NCI-H2107 treated with DMSO at 0.1 percent for 48 hours (cell line): ENCODE measurements around the gene AMY1C.
"Not testable (repeated sequence)": the region's sequence is repeated elsewhere in the genome, so short reads cannot be mapped to it uniquely, and the experiment has no call there.

Source experiments
- DNase-seq: peaks from one replicate; lab custom pipeline; 2025; ENCODE audit not compliant: unreplicated experiment; lab: John Stamatoyannopoulos, UW

The AMY1C gene

DNA sequence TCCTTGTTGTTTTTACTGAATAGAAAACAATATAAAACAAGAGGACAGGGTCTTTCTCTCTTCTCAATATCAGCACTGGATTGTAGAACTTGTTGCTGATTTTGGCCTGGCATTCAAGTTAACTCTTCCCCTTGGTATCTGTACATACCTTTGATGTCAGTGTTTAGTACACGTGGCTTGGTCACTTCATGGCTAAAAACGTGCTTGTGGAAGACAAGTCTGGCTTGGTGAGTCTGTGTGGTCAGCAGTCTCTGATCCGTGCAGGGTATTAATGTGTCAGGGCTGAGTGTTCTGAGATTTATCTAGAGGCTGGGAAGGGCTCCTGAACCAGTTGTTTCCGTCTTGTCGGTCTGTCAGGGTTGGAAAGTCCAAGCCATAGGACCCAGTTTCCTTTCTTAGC, at the start of gene AMY1C:
AMY1C (plus strand) TSS at position 301 of the 400 bp plus-strand sequence. CDS start 572 bp downstream, outside the sequence.
- not testable (repeated sequence) for DNase-seq

DNA sequence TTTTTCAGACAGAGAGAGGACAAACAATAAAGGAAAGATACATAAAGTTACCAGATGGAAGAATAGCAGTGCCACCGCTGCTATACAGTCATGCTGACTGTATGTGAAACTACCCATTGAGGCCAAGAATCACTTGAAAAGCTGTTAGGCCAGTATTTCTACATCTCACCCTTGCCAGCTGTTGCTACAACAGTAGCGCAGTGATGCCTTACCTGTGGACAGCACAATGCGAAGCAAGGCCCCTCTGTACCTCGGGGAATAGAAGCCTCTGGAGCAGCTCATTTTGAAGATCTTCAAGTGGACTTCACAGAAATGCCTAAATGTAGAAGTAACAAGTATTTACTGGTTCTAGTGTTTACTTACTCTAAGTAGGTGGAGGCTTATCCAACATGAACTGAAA, 49.0 kb upstream of the AMY1C start:
- DNase-seq, result not testable (repeated sequence)

DNA sequence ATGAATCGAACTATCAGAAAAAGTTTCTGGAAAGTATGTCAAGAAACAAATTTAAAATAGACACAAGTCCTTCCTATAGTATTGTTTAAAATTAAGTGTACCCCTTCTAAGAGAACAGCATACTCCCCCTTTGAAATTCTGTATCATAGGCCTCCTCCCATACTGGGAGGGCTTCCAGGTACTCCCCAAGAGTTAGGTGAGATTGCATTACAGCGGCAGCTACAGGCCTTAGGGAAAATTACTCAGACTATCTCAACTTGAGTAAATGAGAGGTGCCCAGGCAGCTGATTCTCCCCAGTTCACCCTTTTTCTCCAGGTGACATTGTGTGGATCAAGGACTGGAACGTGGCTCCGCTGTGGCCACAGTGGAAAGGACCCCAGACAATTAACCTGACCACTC, 48.4 kb upstream of the AMY1C start:
- DNase-seq, result not testable (repeated sequence)

DNA sequence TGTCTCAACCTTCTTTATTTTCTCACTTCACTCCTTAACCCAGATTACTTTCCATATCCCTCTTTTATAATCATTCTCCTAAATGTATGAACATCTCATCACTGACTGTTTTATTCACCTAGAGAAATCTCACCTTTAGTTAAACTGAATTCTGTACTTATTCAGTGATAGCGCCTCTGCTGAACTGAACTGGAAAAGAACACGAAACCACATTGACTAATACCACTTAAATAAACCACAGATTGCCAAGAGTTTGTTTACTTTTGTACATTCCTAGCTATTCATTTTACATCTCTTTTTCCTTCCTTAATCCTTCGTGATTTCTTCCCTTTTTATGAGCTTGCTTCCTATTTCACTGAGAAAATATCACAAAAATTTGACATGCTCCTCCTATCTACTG, 42.0 kb upstream of the AMY1C start:
- not testable (repeated sequence) for DNase-seq

DNA sequence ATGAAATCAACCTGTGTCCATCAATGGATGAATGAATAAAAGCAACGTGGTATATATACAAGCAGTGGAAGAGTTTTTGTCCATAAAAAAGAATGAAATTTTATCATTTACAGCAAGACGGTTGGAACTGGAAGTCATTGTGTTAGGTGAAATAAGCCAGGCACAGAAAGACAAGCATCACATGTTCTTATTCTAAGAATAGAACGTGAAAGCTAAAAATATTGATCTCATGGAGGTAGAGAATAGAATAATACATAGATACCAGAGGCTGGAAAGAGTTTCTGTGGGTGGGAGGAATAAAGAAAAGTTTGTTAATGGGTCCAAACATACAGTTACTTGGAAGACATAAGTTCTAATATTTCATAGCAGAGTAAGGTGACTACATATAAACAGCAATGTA, 39.3 kb upstream of the AMY1C start:
- DNase-seq, result not testable (repeated sequence)

DNA sequence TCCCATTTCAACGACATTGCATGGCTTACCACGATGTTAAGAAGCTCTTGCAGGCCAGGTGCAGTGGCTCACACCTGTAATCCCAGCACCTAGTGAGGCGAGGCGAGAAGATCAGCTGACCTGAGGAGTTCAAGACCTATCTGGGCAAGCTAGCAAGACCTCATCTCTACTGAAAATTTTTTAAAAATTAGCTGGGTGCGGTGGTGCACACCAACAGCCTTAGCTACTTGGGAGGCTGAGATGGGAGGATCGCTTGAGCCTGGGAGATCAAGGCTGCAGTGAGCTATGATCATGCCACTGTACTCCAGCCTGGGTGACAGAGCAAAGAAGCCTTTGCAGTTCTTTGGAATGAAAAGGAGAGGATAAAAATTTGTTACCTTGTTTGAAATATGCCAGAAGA, 32.3 kb upstream of the AMY1C start:
- not testable (repeated sequence) for DNase-seq

DNA sequence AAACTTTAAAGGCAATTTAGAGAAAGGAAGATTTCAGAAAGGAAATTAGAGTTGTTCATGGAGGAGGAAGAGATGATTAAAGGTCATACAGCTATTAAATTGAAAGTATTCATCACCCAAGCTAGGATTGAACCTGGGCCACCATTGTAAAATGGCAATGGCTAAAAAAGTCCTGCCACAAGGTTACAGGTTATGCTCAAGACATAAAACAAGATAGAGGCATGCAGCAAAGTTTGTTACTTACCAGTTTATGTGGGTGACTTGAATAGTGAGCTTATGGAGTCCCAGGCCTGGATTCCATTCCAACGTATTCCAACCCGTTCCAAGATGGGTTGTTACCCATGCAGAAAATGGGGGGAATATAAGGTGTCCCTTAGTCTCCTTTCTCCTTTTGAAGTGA, 28.2 kb upstream of the AMY1C start:
- not testable (repeated sequence) for DNase-seq

DNA sequence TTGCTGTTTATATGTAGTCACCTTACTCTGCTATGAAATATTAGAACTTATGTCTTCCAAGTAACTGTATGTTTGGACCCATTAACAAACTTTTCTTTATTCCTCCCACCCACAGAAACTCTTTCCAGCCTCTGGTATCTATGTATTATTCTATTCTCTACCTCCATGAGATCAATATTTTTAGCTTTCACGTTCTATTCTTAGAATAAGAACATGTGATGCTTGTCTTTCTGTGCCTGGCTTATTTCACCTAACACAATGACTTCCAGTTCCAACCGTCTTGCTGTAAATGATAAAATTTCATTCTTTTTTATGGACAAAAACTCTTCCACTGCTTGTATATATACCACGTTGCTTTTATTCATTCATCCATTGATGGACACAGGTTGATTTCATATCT, 14.4 kb upstream of the AMY1C start:
- DNase-seq, result not testable (repeated sequence)

DNA sequence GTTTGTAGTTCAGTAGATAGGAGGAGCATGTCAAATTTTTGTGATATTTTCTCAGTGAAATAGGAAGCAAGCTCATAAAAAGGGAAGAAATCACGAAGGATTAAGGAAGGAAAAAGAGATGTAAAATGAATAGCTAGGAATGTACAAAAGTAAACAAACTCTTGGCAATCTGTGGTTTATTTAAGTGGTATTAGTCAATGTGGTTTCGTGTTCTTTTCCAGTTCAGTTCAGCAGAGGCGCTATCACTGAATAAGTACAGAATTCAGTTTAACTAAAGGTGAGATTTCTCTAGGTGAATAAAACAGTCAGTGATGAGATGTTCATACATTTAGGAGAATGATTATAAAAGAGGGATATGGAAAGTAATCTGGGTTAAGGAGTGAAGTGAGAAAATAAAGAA, 11.7 kb upstream of the AMY1C start:
- not testable (repeated sequence) for DNase-seq

DNA sequence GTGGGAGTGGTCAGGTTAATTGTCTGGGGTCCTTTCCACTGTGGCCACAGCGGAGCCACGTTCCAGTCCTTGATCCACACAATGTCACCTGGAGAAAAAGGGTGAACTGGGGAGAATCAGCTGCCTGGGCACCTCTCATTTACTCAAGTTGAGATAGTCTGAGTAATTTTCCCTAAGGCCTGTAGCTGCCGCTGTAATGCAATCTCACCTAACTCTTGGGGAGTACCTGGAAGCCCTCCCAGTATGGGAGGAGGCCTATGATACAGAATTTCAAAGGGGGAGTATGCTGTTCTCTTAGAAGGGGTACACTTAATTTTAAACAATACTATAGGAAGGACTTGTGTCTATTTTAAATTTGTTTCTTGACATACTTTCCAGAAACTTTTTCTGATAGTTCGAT, 5.2 kb upstream of the AMY1C start:
- not testable (repeated sequence) for DNase-seq

DNA sequence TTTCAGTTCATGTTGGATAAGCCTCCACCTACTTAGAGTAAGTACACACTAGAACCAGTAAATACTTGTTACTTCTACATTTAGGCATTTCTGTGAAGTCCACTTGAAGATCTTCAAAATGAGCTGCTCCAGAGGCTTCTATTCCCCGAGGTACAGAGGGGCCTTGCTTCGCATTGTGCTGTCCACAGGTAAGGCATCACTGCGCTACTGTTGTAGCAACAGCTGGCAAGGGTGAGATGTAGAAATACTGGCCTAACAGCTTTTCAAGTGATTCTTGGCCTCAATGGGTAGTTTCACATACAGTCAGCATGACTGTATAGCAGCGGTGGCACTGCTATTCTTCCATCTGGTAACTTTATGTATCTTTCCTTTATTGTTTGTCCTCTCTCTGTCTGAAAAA, 4.7 kb upstream of the AMY1C start:
- not testable (repeated sequence) for DNase-seq

DNA sequence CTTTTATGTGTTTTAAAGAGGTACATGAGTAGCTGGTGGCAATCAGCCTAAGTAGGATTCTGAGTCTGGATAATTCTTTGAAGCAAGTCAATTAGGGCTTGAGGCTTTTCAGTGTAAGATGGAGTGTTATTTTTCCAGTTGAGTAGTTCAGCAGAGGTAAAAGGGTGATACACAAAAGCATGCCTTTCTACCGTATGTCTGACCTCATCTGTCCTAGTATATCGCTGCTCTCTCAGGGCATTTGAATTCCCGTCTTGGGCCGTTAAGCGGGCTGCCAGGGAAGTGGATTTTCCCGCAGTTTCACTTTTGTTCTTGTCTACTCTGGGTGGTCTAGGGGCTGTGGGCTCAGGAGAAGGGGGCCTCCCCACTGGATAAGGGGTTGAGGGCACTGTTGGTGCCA, 1.4 kb upstream of the AMY1C start:
- DNase-seq, result not testable (repeated sequence)

DNA sequence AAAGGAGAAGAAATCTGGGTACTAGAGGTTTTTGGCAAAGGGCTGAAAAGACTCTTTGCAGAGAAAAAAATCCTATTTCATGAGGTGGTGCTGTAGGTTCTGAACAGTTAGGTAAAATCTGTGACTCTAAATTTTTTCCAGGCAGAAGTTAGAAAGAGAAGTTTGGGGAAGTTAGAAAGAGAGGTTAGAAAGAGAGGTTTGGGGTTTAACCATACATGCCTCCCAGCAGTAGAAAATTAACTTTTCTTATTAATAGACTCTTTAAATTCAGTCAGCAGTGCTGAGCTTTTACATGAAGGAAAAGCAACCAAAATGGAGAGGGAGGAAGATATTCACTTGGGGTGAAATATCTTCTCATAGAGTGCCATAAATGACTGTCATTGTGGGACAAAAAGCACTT, 12.2 kb downstream of the AMY1C start:
- DNase-seq, result no peak

DNA sequence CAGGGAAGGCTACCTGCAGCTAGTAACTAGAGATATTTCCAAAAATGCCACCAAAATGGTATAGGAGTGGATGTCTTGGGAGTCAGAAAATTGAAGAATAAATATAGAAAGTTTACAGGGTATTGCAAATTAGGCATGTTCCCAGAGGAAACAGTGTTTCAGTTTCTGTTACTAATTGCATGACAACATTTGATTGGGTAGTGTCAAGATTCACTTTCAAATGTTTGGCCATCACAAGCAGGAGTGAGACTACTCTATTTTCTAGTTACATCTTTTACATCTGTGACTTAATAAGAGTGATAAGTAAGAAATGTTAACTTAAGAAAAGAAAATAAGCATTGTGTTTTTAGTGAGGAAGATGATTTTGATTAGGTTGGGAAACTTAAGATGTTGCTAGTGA, 30.2 kb downstream of the AMY1C start:
- no peak for DNase-seq

DNA sequence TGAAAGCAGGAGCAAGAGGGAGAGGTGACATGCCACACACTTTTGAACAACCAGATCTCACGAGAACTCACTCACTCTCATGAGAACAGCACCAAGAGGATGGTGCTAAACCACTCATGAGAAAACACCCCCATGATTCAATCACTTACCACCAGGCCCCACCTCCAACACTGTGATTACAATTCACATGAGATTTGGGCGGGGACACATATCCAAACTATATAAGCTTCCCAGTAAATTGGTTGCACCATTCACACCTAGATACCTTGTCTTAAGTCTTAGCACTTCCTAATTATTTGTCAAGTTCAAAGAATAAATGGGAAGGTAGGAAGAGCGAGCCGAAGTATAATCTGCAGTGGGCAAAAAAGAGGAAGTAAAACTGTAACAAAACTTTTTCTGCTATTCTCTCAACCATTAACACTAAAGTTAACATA, 34.3 kb downstream of the AMY1C start:
- DNase-seq, result no peak

DNA sequence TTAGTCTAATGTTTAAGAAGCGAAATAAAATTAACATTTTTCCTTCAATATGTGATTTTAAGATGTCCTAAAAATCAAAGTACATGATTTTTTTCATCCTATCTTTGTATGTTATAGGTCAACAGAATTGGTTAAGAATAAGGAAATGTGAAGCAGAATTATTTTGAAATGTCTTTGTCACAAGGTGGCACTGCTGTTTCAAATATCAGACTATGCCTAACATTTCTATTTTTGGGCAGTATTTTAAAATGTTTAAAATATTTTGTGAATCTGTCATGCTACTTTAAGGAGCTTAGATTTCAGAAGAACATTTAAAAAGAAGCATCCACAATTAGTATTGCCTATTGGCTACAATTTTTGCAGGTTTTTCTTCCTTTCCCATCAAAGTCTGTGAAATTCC, 38.7 kb downstream of the AMY1C start:
- peak; percentile 2 for DNase-seq

DNA sequence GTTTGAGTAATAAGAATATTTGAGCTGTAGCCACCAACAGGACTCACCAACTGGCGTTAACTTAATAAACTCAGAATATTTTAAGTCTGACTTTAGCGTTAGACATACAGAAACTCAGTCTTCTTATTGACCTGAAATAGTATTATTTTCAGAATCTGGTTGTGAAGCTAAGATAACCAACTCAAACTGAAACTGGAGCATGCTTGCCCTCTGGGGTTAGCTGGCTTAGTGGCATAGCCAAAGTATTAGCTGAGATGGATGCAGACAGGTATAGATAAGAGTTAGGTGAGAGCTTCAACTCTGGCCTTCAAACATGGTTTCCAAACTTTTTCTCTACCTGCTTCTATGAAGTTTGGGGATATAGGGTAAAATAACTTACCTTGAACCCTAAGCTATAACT, 40.5 kb downstream of the AMY1C start:
- DNase-seq, result no peak
